Karpas-422 (cell line): ENCODE results near the gene PGAM2. TPM values are rescaled to one million over a fixed set of nuclear protein-coding genes. Genes with fewer than 3 reads are reported as not detected.

Source experiments
- DNase-seq: peaks from one replicate; pipeline ENCODE4 v3.0.0-alpha.2; 2015
- H2AFZ ChIP-seq: fragments of 200-600 bp; sonication (generic); 2 replicates; pipeline ENCODE4 v1.6.1; 2014; ENCODE audit warnings: antibody characterized with exemption, low read length, mixed read lengths
- H3K27ac ChIP-seq: fragments of 200-600 bp; sonication (generic); 2 replicates; pipeline ENCODE4 v1.5.1; 2014; ENCODE audit warnings: mild to moderate bottlenecking, low read length, moderate library complexity
- H3K27me3 ChIP-seq: fragments of 200-600 bp; sonication (generic); 2 replicates; pipeline ENCODE4 v1.6.1; 2014; ENCODE audit warnings: low read length, mixed read lengths
- H3K36me3 ChIP-seq: fragments of 200-600 bp; sonication (generic); 2 replicates; pipeline ENCODE4 v1.6.1; 2014; ENCODE audit warnings: low read length, mixed read lengths; ENCODE audit not compliant: insufficient read depth
- H3K4me1 ChIP-seq: fragments of 200-600 bp; sonication (generic); 2 replicates; pipeline ENCODE4 v1.6.1; 2014; ENCODE audit warnings: mild to moderate bottlenecking, low read length, mixed read lengths
- H3K4me2 ChIP-seq: fragments of 200-600 bp; sonication (generic); 2 replicates; pipeline ENCODE4 v1.6.1; 2014; ENCODE audit warnings: low read length, low read depth, mild to moderate bottlenecking; ENCODE audit not compliant: poor library complexity, severe bottlenecking
- H3K4me3 ChIP-seq: fragments of 200-600 bp; sonication (generic); 2 replicates; pipeline ENCODE4 v1.5.1; 2014; ENCODE audit warnings: mild to moderate bottlenecking, antibody characterized with exemption, low read length, mixed read lengths
- H3K79me2 ChIP-seq: fragments of 200-600 bp; sonication (generic); 2 replicates; pipeline ENCODE4 v1.6.1; 2014; ENCODE audit warnings: mild to moderate bottlenecking, low read length, mixed read lengths
- H3K9ac ChIP-seq: fragments of 200-600 bp; sonication (generic); 2 replicates; pipeline ENCODE4 v1.6.0; 2014; ENCODE audit warnings: low read length
- H3K9me2 ChIP-seq: fragments of 200-600 bp; sonication (generic), shearing (Covaris generic); replicated peaks from 2 replicates; pipeline ENCODE4 v1.6.0; 2014; ENCODE audit warnings: mild to moderate bottlenecking, low read length, moderate library complexity; ENCODE audit not compliant: insufficient read depth
- H3K9me3 ChIP-seq: fragments of 300-700, 200-600 bp; sonication (generic); 2 replicates; pipeline ENCODE4 v1.6.1; 2014; ENCODE audit warnings: low read length, mixed read lengths
- H4K20me1 ChIP-seq: fragments of 200-600 bp; sonication (generic); 2 replicates; pipeline ENCODE4 v1.6.1; 2014; ENCODE audit warnings: mild to moderate bottlenecking, antibody characterized with exemption, low read length, low read depth; ENCODE audit not compliant: insufficient read depth
- total RNA-seq: library from RNA; depleted of rRNA; stranded (reverse); fragments of >200 nt; shearing (Covaris generic); gene quantifications from 2 replicates; pipeline ENCODE4 v1.2.3, GENCODE V29; 2014; ENCODE audit warnings: low replicate concordance

The PGAM2 gene
- total RNA-seq, 1 experiment from 2014 or later, result not detected

DNA sequence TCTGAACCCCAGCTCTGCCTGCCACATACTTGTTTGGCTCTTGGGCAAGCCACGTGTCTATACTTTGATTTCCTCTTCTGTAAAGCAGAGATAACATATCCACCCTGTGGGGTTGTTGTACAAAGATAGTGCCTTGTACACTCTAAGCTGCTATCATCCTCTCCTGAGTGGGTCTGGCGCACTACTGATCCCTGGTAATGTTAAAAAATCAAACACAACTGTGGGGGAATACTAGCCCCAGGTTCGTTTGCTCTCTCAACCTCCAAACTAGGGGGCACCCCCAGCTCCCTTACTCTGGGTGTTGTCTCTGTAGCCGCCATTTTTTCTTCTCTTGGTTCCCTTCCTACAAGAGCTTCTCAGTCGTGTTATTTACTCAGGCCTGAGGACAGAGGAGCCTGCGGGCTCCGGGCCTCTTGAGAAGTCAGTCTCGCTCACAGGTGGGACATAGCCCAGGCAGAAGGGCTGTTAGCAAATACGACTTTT is 15.9 kb upstream of the PGAM2 start:
- no peak overlapping the region for H2AFZ ChIP-seq
- DNase-seq, result peak; percentile 75
- no peaks in the 10 kb centered on the region for H3K9me3 ChIP-seq
- H3K27me3 ChIP-seq, result no peaks in the 10 kb centered on the region
- H3K79me2 ChIP-seq, result peaks cover 16% of the 10 kb centered on the region
- peak overlapping the region; percentile 85 for H3K27ac ChIP-seq
- no peaks in the 10 kb centered on the region for H3K9me2 ChIP-seq
- peak overlapping the region; percentile 94 for H3K4me2 ChIP-seq
- peaks cover 38% of the 10 kb centered on the region for H3K4me1 ChIP-seq
- H3K36me3 ChIP-seq, result peaks cover 30% of the 10 kb centered on the region
- peak overlapping the region; percentile 81 for H3K4me3 ChIP-seq
- peak overlapping the region; percentile 83 for H3K9ac ChIP-seq
- no peaks in the 10 kb centered on the region for H4K20me1 ChIP-seq

GRCh38 chr7:44080686-44081265 is 15.4 kb upstream of the PGAM2 start:
- no peak overlapping the region for H2AFZ ChIP-seq
- DNase-seq, result no peak
- H3K36me3 ChIP-seq, result peaks cover 30% of the 10 kb centered on the region
- H3K4me1 ChIP-seq, result peaks cover 38% of the 10 kb centered on the region
- H3K9me2 ChIP-seq, result no peaks in the 10 kb centered on the region
- H4K20me1 ChIP-seq, result no peaks in the 10 kb centered on the region
- H3K9me3 ChIP-seq, result no peaks in the 10 kb centered on the region
- peak overlapping the region; percentile 94 for H3K4me2 ChIP-seq
- peak overlapping the region; percentile 85 for H3K27ac ChIP-seq
- H3K4me3 ChIP-seq, result peak overlapping the region; percentile 81
- H3K79me2 ChIP-seq, result peaks cover 16% of the 10 kb centered on the region
- peak overlapping the region; percentile 83 for H3K9ac ChIP-seq
- H3K27me3 ChIP-seq, result no peaks in the 10 kb centered on the region

DNA sequence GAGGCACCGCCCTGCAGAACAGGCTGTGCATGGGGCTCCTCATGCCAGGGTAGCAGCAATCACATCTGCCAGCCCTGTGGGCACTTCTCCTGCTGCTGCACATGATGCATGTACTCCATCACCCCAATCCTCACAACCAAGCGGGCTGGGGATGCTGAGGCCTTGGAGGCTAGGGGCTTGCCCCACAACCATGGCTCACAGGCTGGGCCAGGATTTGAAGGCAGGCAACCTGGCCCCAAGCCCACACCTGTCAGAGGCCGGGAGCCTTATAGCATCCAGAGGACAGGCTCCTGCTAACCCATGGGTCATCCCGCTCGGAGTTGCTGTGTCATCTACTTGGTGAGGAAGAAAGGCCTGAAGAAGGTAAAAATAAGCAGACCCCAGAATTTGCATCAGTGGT is 14.8 kb upstream of the PGAM2 start:
- H3K27me3 ChIP-seq, result no peaks in the 10 kb centered on the region
- no peak for DNase-seq
- H3K9me2 ChIP-seq, result no peaks in the 10 kb centered on the region
- no peak overlapping the region for H2AFZ ChIP-seq
- no peaks in the 10 kb centered on the region for H4K20me1 ChIP-seq
- peak overlapping the region; percentile 81; the same call in 1 of the 2 replicates for H3K4me3 ChIP-seq
- H3K9ac ChIP-seq, result peak overlapping the region; percentile 83
- H3K4me2 ChIP-seq, result peak overlapping the region; percentile 94
- peaks cover 30% of the 10 kb centered on the region for H3K36me3 ChIP-seq
- peaks cover 38% of the 10 kb centered on the region for H3K4me1 ChIP-seq
- peaks cover 16% of the 10 kb centered on the region for H3K79me2 ChIP-seq
- H3K9me3 ChIP-seq, result no peaks in the 10 kb centered on the region
- peak overlapping the region; percentile 85 for H3K27ac ChIP-seq

DNA sequence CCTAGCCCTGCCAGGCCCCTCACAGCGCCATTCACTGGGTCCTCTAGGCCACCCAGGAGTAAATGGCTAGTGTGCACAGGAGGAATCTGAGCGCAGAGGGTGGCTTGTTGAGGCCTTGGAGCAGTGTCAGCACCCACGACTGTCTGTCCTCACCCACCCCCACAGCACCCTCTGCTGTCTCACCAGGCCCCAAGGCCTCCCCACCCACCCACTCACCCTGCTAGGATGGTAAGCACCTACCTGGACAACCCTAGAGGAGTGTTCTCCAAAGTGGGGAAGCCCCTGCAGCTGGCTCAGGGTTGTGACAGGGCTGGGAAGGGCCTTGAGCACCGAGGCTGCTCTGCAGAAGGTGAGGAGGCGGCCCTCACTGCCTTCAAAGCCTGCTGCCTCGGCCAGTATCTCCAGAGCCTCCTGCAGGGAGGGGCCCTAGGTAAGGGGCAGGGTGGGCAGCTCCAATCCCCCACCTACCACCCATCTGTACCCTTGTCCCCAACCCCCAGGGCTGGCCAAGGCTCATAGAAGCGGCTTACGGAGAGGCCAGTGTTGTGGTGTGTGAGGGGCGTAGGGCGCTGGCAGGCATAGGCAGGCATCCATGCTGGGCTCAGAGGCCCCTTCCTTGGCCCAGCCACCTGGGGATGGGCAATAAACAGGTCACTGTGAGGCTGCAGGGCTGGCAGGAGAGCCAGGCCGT is 14.1 kb upstream of the PGAM2 start:
- no peaks in the 10 kb centered on the region for H4K20me1 ChIP-seq
- H3K9ac ChIP-seq, result 0 out of 2 replicates have a peak overlapping the region, but pooled peaks have one; percentile 83
- no peaks in the 10 kb centered on the region for H3K9me3 ChIP-seq
- peaks cover 31% of the 10 kb centered on the region for H3K36me3 ChIP-seq
- no peak overlapping the region for H2AFZ ChIP-seq
- peak overlapping the region; percentile 94 for H3K4me2 ChIP-seq
- H3K79me2 ChIP-seq, result peaks cover 16% of the 10 kb centered on the region
- H3K4me1 ChIP-seq, result peaks cover 38% of the 10 kb centered on the region
- no peak for DNase-seq
- H3K4me3 ChIP-seq, result no peak overlapping the region
- H3K27ac ChIP-seq, result peak overlapping the region; percentile 85; the same call in 1 of the 2 replicates
- no peaks in the 10 kb centered on the region for H3K27me3 ChIP-seq
- H3K9me2 ChIP-seq, result no peaks in the 10 kb centered on the region

- Histone ChIP-seq H3K79me2 (peaks cover 16% of the 10 kb centered on the region), H4K20me1 (no peaks in the 10 kb centered on the region), H3K4me1 (peaks cover 38% of the 10 kb centered on the region), H3K27me3 (no peaks in the 10 kb centered on the region), H3K27ac (0 out of 2 replicates have a peak overlapping the region, but pooled peaks have one; percentile 4), H3K9me3 (no peaks in the 10 kb centered on the region), H3K4me3 (no peak overlapping the region), H3K4me2 (no peak overlapping the region), H3K9ac (no peak overlapping the region), H3K9me2 (no peaks in the 10 kb centered on the region), H3K36me3 (peaks cover 34% of the 10 kb centered on the region), H2AFZ (no peak overlapping the region)
- no peak for DNase-seq
Observed at GRCh38 chr7:44078521-44078920, 13.2 kb upstream of the PGAM2 start.

DNA sequence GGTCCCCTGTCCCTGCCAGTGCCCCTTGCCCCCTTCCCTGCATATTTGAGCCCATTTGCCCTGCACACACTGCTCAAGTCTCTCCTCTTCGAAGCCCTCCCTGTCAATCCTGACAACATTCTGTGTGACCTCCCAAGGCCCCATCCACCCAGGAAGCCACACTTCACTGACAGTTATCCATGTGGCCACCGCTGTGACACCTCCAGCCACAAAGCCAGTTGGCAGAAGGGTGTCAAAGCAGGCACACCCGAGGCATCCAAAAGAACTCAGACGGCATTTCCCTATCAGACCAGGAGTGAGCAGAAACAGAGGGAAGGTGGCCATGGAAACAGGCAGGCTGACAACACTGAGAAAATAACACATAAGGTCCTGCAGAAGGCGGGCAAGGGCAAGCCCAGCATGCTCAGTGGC is 12.3 kb upstream of the PGAM2 start:
- no peak overlapping the region for H3K4me3 ChIP-seq
- no peak overlapping the region for H3K9ac ChIP-seq
- peaks cover 16% of the 10 kb centered on the region for H3K79me2 ChIP-seq
- H3K4me2 ChIP-seq, result no peak overlapping the region
- H4K20me1 ChIP-seq, result no peaks in the 10 kb centered on the region
- H3K9me2 ChIP-seq, result no peaks in the 10 kb centered on the region
- H3K27me3 ChIP-seq, result no peaks in the 10 kb centered on the region
- H3K9me3 ChIP-seq, result no peaks in the 10 kb centered on the region
- H2AFZ ChIP-seq, result no peak overlapping the region
- H3K36me3 ChIP-seq, result peaks cover 34% of the 10 kb centered on the region
- H3K4me1 ChIP-seq, result peaks cover 37% of the 10 kb centered on the region
- no peak for DNase-seq
- H3K27ac ChIP-seq, result no peak overlapping the region

DNA sequence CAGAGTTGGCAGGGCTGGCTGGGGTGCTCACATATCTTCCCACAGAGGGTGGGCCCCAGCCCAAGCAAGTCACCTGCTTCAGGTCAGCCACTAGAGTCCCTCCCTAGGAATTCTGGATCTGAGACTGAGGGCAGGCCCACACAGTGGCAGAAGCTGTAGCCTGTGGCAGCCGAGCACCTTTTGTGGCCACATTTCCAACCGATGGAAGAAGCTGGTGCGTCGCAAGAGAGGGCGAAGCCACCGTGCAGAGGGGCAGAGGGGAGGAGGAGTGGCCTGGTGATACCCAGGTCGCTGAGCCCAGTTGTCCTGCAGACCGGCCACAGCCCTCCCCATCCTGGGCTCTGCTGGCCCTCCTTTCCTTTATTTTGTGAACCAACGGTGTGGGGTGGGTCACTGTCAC is 11.7 kb upstream of the PGAM2 start:
- Histone ChIP-seq H3K4me1 (peaks cover 43% of the 10 kb centered on the region), H3K79me2 (peaks cover 14% of the 10 kb centered on the region), H3K9me2 (no peaks in the 10 kb centered on the region), H3K9me3 (no peaks in the 10 kb centered on the region), H3K27me3 (no peaks in the 10 kb centered on the region), H3K9ac (no peak overlapping the region), H3K27ac (no peak overlapping the region), H4K20me1 (no peaks in the 10 kb centered on the region), H3K4me2 (no peak overlapping the region), H2AFZ (no peak overlapping the region), H3K4me3 (no peak overlapping the region), H3K36me3 (peaks cover 34% of the 10 kb centered on the region)
- no peak for DNase-seq

DNA sequence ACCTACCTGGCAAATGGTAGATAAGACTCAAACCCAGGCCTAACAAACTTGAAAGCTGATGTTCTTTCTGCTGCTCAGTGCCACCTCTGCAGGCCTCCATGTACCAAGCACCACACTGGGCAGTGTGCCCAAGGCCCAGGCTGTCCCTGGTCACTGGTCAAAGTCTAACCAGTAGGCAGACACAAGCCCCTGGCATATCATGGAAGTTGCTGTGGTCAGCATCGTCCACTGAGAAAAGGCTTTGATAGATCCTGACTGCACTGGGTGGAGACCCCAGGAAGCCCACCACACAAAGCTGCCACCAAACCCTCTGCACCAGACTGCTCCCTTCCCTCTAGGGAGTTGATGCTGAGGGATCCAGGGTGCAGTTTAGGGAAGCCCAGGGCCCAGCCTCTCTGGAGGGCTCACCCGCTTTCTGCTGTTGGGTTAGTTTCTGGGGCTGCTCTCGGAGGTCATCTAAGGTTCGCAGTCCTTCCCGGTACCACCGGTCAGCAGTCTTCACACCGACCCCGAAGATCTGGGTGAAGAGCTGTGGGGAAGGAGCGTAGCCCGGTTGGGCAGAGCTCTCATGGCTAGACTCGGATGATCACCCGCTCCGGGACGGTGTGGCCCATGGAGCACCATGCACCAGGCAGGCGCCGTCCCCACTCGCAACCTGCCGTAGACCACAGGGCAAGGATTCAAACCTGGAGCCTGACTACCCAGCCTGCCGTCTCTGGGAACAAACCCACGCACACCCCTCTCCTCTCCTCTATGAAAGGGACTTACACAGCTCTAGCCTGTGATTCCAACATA is 10.9 kb upstream of the PGAM2 start:
- Histone ChIP-seq H3K27ac (no peak overlapping the region), H3K27me3 (no peaks in the 10 kb centered on the region), H3K9me2 (no peaks in the 10 kb centered on the region), H3K36me3 (peaks cover 34% of the 10 kb centered on the region), H3K4me3 (no peak overlapping the region), H3K79me2 (peaks cover 7% of the 10 kb centered on the region), H2AFZ (no peak overlapping the region), H3K9ac (no peak overlapping the region), H3K9me3 (no peaks in the 10 kb centered on the region), H3K4me2 (no peak overlapping the region), H4K20me1 (no peaks in the 10 kb centered on the region), H3K4me1 (peaks cover 46% of the 10 kb centered on the region)
- no peak for DNase-seq
